ENCODE results near the gene KDF1. TPM values are rescaled to one million over a fixed set of nuclear protein-coding genes. Genes with fewer than 3 reads are reported as not detected.
A peak's percentile ranks its signal among the peaks of the same experiment; 100 is the strongest.

Gene KDF1
- total and polyA plus RNA-seq, 2 of the 13 experiments (the other 11 are each of a cell fraction or from before 2014, with no cell fraction given): 1.9 to 4.9 TPM

- TF ChIP-seq ZBTB49 (CRISPR knock-in tag; IDR thresholded peaks at IDR 0.05; ENCODE audit: borderline replicate concordance) (0 out of 2 replicates have a peak, but pooled peaks have one; percentile 79), MXD4 (CRISPR knock-in tag; IDR thresholded peaks at IDR 0.05) (peak; percentile 91), PPARG (CRISPR knock-in tag; conservative IDR thresholded peaks at IDR 0.05) (peak; percentile 92), FIP1L1 (IDR thresholded peaks at IDR 0.05; ENCODE audit: borderline replicate concordance, insufficient read depth, low read depth, low read length) (peak; percentile 70; the same call in 1 of the 2 replicates), ZNF205 (CRISPR knock-in tag; IDR thresholded peaks at IDR 0.05) (peak; percentile 73; the same call in 1 of the 2 replicates), FOSL1 (CRISPR knock-in tag; IDR thresholded peaks at IDR 0.05; ENCODE audit: borderline replicate concordance) (peak; percentile 93), ZNF343 (CRISPR knock-in tag; IDR thresholded peaks at IDR 0.05) (peak; percentile 68; the same call in 1 of the 2 replicates), EP300 (IDR thresholded peaks at IDR 0.05; ENCODE audit: low read depth in 2 of 2, low read length in 2 of 2) (peak; percentile 79 to 96), EP300 (CRISPR knock-in tag; IDR thresholded peaks at IDR 0.05; ENCODE audit: borderline replicate concordance) (peak; percentile 98), ZBTB43 (CRISPR knock-in tag; conservative IDR thresholded peaks at IDR 0.05) (peak; percentile 94), ZHX1 (CRISPR knock-in tag; IDR thresholded peaks at IDR 0.05; ENCODE audit: low read depth) (peak; percentile 79), PRMT3 (CRISPR knock-in tag; IDR thresholded peaks at IDR 0.05; ENCODE audit: borderline replicate concordance, low read depth) (no peak), ZNF564 (CRISPR knock-in tag; IDR thresholded peaks at IDR 0.05) (peak; percentile 93; the same call in 1 of the 2 replicates), ERF (CRISPR knock-in tag; IDR thresholded peaks at IDR 0.05) (peak; percentile 96), DPF2 (CRISPR knock-in tag; IDR thresholded peaks at IDR 0.05; ENCODE audit: borderline replicate concordance, low read depth) (peak; percentile 91), REST (IDR thresholded peaks at IDR 0.05; ENCODE audit: borderline replicate concordance in 1 of 2, low read depth in 1 of 2, low read length in 2 of 2) (peak in 1 of 2 experiments; percentile 79; a peak in 2 of 4 replicates), ZNF143 (CRISPR knock-in tag; IDR thresholded peaks at IDR 0.05) (no peak)
These were observed 46.3 kb downstream of the KDF1 start, which contains the start of gene NR0B2 (continued) for GRCh38 chr1:26913754-26914619.
